Heart right ventricle (tissue), 16 donors: ENCODE results near the gene AKAP13. TPM values are rescaled to one million over a fixed set of nuclear protein-coding genes. Genes with fewer than 3 reads are reported as not detected.

Source experiments
- ATAC-seq, 8 donors: fragments of 200-7000 bp; cut with Tn5 transposase; one replicate each; pipeline ENCODE4 v1.9.1; 2020; ENCODE audit warnings: mild to moderate bottlenecking in 8 of 8, moderate library complexity in 8 of 8, moderate number of reproducible peaks in 1 of 8
- DNase-seq, 2 donors: peaks; one replicate each; pipeline ENCODE4 v3.0.0-alpha.2; 2020
- H3K27ac ChIP-seq, 10 donors: fragments of 200-600 bp; sonication (generic) in 2 of 10; one replicate each; pipeline versions ENCODE4 v1.5.0 to v1.8.0; 2020 to 2022; ENCODE audit warnings: mild to moderate bottlenecking in 3 of 10
- H3K27me3 ChIP-seq, 7 donors: fragments of 200-600 bp; one replicate each; pipeline ENCODE4 v1.8.0; 2021 to 2022; ENCODE audit warnings: mild to moderate bottlenecking in 2 of 7
- H3K36me3 ChIP-seq, 9 donors: fragments of 200-600 bp; sonication (generic) in 1 of 9; one replicate each; pipeline versions ENCODE4 v1.5.0 to v1.8.0; 2020 to 2022; ENCODE audit warnings: mild to moderate bottlenecking in 2 of 9
- H3K4me1 ChIP-seq, 9 donors: fragments of 200-600 bp; sonication (generic) in 1 of 9; one replicate each; pipeline versions ENCODE4 v1.5.0 to v1.8.0; 2020 to 2022; ENCODE audit warnings: mild to moderate bottlenecking in 4 of 9
- H3K4me3 ChIP-seq, 10 donors: fragments of 200-600 bp; sonication (generic) in 2 of 10; one replicate each; pipeline versions ENCODE4 v1.5.0 to v1.8.0; 2020 to 2022; ENCODE audit warnings: mild to moderate bottlenecking in 7 of 10, moderate library complexity in 2 of 10
- H3K9me3 ChIP-seq, 11 donors: fragments of 200-600 bp in 10 of 11; sonication (generic) in 2 of 11; one replicate each; pipeline versions ENCODE4 v1.5.0 to v1.8.0; 2013 to 2022; ENCODE audit warnings: mild to moderate bottlenecking in 2 of 11, control low read depth in 1 of 11, moderate library complexity in 1 of 11
- WGBS, 2 donors: extraction: QIAGEN DNeasy Blood & Tissue Kit; methylation state at CpG; one replicate each; pipeline ENCODE4 v1.1.7; 2013; ENCODE audit warnings: inconsistent platforms in 1 of 2; 5-methylcytosine and 5-hydroxymethylcytosine counted together
- intact Hi-C, 10 donors: fragments of 100-400 bp; cut with DNase I; formaldehyde crosslinking; loops; one replicate each; pipeline versions ENCODE4 v1.11.1 to v1.14.2; 2022
- polyA plus RNA-seq, 2 donors: library from polyadenylated mRNA; stranded (reverse); fragments of 200-250 nt; gene quantifications; one replicate each; pipeline ENCODE4 v1.2.3, GENCODE V29; 2013
- total RNA-seq, 10 donors: library from RNA; stranded (reverse); fragmentation: NEBNext Ultra II Directional in 3 of 10; extraction: Animal tissue kit (Norgen Biotek cat#: 25700) in 3 of 10; gene quantifications; one replicate each; pipeline versions ENCODE4 v1.2.1 to v1.2.4, GENCODE V29; 2021 to 2023
- TF ChIP-seq, protein P1 (sequence below), 9 donors: fragments of 200-600 bp; sonication (generic) in 2 of 9; IDR thresholded peaks; one replicate each; pipeline versions ENCODE4 v1.5.0 to v1.8.0; 2021 to 2022; ENCODE audit warnings: antibody characterized with exemption in 9 of 9, mild to moderate bottlenecking in 5 of 9, moderate library complexity in 1 of 9
- donor health status: Arrhythmogenic right ventricular cardiomyopathy.
- donor health status: ischemic (EF 13 %, LVEDD 7.1; RV severe dilation, severe dysfunction).
- donor health status: healthy with polysubstance abuse.
- donor health status: DM: no; HTN: yes; CAD: no.
- donor health status: DM: no; HTN: no; CAD: no.
- donor health status: ischemic (EF 25% LVEDD 6.9; RV normal size, moderate dysfunction).
- donor health status: ischemic (EF 25% LVEDD 5.7; RV mildly dilated, moderate dysfunction).
- donor health status: healthy.
- donor health status: DM: yes; HTN: yes; CAD: no.
- donor health status: Ischemic cardiomyopathy.
- donor health status: ischemic (EF 35%, LVEDD 5.7; RV mildly dilated, moderate dysfunction).
- donor health status: nonischemic (EF 11% LVEDD 7.7; RV severe dilation, severe dysfunction).
- donor health status: DM: yes; HTN: yes; CAD: no.
- donor health status: PGD.
- donor health status: ischemic (EF 29% LVEDD 5.4; RV normal size, mild dysfunction).
- donor health status: nonischemic (EF 23%, LVEDD 6.1; RV moderate dilation, normal function).

AKAP13 gene
- total and polyA plus RNA-seq, 12 donors = 89.3 to 645 (median 480) TPM

DNA sequence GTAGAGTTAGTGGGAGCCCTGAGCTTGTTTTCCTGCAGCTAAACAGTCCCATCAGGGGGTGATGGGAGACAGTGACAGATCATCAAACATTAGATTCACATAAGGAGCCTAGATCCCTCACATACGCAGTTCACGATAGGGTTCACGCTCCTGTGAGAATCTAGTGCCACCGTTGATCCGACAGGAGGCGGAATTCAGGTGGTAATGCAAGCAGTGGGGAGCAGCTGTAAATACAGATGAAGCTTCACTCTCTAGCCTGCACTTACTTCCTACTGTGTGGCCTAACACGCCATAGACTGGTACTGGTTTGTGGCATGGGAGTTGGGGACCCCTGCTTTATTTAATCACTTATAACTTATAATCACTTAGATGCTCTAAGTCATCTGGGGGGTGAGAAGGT is 179.1 kb downstream of the AKAP13 start:
- DNase-seq (no peak), ATAC-seq (no peak)
- Histone ChIP-seq H3K27ac (peak overlapping the region in 7 of 10 donors; percentile 3 to 66 (median 23)), H3K36me3 (peaks cover 0 to 22% (median 0%) of the 10 kb centered on the region in 9 donors), H3K27me3 (no peaks in the 10 kb centered on the region), H3K4me1 (peaks cover 3 to 73% (median 38%) of the 10 kb centered on the region in 9 donors), H3K9me3 (no peaks in the 10 kb centered on the region), H3K4me3 (no peak overlapping the region)
- TF ChIP-seq, protein P1, sequence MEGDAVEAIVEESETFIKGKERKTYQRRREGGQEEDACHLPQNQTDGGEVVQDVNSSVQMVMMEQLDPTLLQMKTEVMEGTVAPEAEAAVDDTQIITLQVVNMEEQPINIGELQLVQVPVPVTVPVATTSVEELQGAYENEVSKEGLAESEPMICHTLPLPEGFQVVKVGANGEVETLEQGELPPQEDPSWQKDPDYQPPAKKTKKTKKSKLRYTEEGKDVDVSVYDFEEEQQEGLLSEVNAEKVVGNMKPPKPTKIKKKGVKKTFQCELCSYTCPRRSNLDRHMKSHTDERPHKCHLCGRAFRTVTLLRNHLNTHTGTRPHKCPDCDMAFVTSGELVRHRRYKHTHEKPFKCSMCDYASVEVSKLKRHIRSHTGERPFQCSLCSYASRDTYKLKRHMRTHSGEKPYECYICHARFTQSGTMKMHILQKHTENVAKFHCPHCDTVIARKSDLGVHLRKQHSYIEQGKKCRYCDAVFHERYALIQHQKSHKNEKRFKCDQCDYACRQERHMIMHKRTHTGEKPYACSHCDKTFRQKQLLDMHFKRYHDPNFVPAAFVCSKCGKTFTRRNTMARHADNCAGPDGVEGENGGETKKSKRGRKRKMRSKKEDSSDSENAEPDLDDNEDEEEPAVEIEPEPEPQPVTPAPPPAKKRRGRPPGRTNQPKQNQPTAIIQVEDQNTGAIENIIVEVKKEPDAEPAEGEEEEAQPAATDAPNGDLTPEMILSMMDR (IDR thresholded peaks at IDR 0.05) = no peak
- WGBS, 2 donors = 83 to 87% methylated on average over 7 of the region's 7 CpGs
- intact Hi-C loops = loop anchor here in 1 of 10 donors (10.0 kb wide), 1 partner anchor 75 kb away; no protein-coding TSS in a partner anchor

GRCh38 chr15:85562824-85563223 is 182.4 kb downstream of the AKAP13 start:
- TF ChIP-seq, protein P1 (IDR thresholded peaks at IDR 0.05) = no peak
- intact Hi-C loops = loop anchor here in 1 of 10 donors (1.0 kb wide), 1 partner anchor 19 kb away; no protein-coding TSS in a partner anchor
- Histone ChIP-seq H3K27me3 (no peaks in the 10 kb centered on the region), H3K4me3 (no peak overlapping the region), H3K4me1 (peaks cover 0 to 59% (median 40%) of the 10 kb centered on the region in 9 donors), H3K36me3 (peaks cover 0 to 8% (median 0%) of the 10 kb centered on the region in 9 donors), H3K9me3 (no peaks in the 10 kb centered on the region), H3K27ac (peak overlapping the region in 3 of 10 donors; percentile 19 to 45 (median 34))
- no peak for DNase-seq
- WGBS, 2 donors = 95% methylated on average over 6 of the region's 6 CpGs
- ATAC-seq = no peak

DNA sequence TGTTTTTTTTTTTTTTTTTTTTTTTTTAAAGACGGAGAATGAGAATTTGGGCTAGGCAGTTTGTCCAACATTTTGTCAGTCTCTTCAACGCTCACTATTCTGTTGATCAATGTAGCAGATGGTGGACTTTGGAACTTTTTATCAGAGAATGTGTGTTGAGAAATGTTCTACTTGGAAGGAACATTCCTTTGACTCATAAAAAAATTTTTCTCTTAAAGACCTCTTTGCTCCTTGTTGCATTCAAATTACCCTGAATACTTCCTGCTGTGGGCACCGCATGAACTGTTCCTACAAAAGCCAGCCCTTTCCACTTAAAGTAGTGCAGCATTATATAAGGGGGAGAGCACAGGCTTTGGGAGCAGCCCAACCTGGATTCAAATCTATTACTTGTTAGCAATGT is 182.9 kb downstream of the AKAP13 start:
- no peak for DNase-seq
- ATAC-seq = peak in 7 of 8 donors; percentile 17 to 77 (median 35)

GRCh38 chr15:85563731-85564130 is 183.3 kb downstream of the AKAP13 start:
- Histone ChIP-seq H3K4me3 (no peak overlapping the region), H3K9me3 (no peaks in the 10 kb centered on the region), H3K27ac (peak overlapping the region in 3 of 10 donors; percentile 34 to 50 (median 45)), H3K36me3 (peaks cover 0 to 8% (median 0%) of the 10 kb centered on the region in 9 donors), H3K27me3 (no peaks in the 10 kb centered on the region), H3K4me1 (peaks cover 0 to 59% (median 39%) of the 10 kb centered on the region in 9 donors)
- 34 to 70% methylated on average over 1 of the region's 1 CpG for WGBS, 2 donors
- TF ChIP-seq, protein P1 (IDR thresholded peaks at IDR 0.05) = no peak
- DNase-seq = no peak
- intact Hi-C loops = loop anchor here in 1 of 10 donors (1.0 kb wide), 1 partner anchor 19 kb away; no protein-coding TSS in a partner anchor
- no peak for ATAC-seq

More for the DNA sequence above, 182.9 kb downstream of the AKAP13 start:
- intact Hi-C loops = loop anchor here in 1 of 10 donors (1.0 kb wide), 1 partner anchor 19 kb away; no protein-coding TSS in a partner anchor
- Histone ChIP-seq H3K4me3 (no peak overlapping the region), H3K9me3 (no peaks in the 10 kb centered on the region), H3K27ac (peak overlapping the region in 4 of 10 donors; percentile 19 to 50 (median 40)), H3K36me3 (peaks cover 0 to 8% (median 0%) of the 10 kb centered on the region in 9 donors), H3K4me1 (peaks cover 0 to 59% (median 40%) of the 10 kb centered on the region in 9 donors), H3K27me3 (no peaks in the 10 kb centered on the region)
- WGBS, 2 donors = 49 to 55% methylated on average over 3 of the region's 3 CpGs
- TF ChIP-seq, protein P1 (IDR thresholded peaks at IDR 0.05) = no peak
